Measurements from ENCODE around the gene RTL5. TPM values are rescaled to one million over a fixed set of nuclear protein-coding genes. Genes with fewer than 3 reads are reported as not detected.
A peak's percentile ranks its signal among the peaks of the same experiment; 100 is the strongest.
"Not testable (repeated sequence)": the region's sequence is repeated elsewhere in the genome, so short reads cannot be mapped to it uniquely, and the experiment has no call there.

The RTL5 gene
- total RNA-seq (under 1 TPM; 0.30 to 0.36 TPM), polyA plus RNA-seq (not detected), total RNA-seq (0.08 to 1.5 (median 0.61) reads per million in 6 experiments)

DNA sequence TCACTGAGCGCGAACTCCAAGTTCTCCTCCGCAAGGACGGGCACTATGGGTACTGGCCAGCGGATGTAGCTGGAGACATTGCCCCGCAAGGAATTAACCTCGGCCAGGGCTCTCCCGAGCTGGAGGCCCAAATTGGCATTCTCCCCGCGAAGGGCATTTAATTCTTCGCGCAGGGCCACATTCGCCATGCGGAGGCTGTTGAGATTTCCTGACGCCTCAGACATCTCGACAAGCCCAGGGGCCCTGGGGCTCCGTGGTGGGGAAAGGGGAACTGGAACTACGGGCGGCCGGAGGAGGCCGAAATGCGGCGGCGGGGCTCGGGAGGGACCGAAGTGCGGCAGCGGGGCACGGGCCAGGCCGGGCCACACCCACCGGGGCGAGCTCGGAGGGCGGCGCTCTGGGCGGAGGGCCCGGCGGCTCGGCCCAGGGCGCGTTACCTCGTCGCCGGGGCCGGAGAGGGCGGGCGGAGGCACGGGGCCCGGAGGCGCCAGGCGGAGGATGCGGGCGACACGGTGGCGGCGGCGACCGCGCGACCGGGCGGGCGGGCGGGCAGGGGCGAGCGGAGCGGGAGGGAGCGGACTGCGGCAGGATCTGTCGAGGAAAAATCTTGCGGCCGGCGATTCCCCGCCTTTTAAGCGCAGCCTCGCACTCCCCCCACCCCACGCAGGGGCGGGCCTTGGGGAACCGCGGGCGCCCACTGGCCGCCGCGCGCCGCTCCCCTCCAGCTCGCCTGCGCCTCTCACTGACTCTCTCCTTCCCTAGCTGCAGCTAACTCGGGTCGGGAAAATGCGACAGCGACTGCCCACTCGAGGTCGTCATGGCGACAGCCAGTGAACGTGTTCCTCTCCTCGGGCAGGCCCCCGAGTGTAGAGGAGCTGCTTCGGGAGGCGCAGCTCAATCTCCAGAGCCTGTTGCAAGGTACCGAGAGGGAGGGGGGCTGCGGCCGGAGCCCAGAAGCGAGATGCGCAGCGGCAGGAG lies at the start of gene RTL5:
Gene RTL5, minus strand, starts transcription at position 599 of the 978 bp plus-strand sequence.
- Mint-ChIP-seq H3K27me3 (peaks cover 1 to 57% (median 27%) of the 10 kb centered on the region in 5 donors), H3K4me3 (peak within 1 kb of the TSS; percentile 65 to 86 (median 72)), H3K36me3 (no peaks in the 10 kb centered on the region), H3K27ac (peak within 1 kb of the TSS in 2 of 10 donors; percentile 44 to 69), H3K4me1 (peaks cover 0 to 16% (median 5%) of the 10 kb centered on the region in 4 donors), H3K9me3 (no peaks in the 10 kb centered on the region)
- DNase-seq, result peak; percentile 11 to 67 (median 32)
- ATAC-seq, result peak; percentile 72 to 84
- POLR2A ChIA-PET, result no interaction called here

- peaks cover 3 to 14% (median 7%) of the 10 kb centered on the region in 4 donors for H3K4me1 Mint-ChIP-seq
- peaks cover 0 to 4% (median 0%) of the 10 kb centered on the region in 3 donors for H3K36me3 Mint-ChIP-seq
- no peak for DNase-seq
- POLR2A ChIA-PET, result interaction anchor here (0.7 to 2.2 kb wide), 4 partner anchors 10 to 734 kb away, joined by 3 to 18 read pairs (median 8); partner anchors contain the start of gene RPS4X
- H3K27ac Mint-ChIP-seq, result peak overlapping the region in 5 of 10 donors; percentile 16 to 69 (median 54)
- H3K27me3 Mint-ChIP-seq, result no peaks in the 10 kb centered on the region
- peak overlapping the region in 4 of 10 donors; percentile 23 to 33 (median 30) for H3K4me3 Mint-ChIP-seq
- no peak for ATAC-seq
- peaks cover 0 to 7% (median 0%) of the 10 kb centered on the region in 9 donors for H3K9me3 Mint-ChIP-seq
Observed at GRCh38 chrX:72180539-72180938, 48.8 kb upstream of the RTL5 start.

- no peak overlapping the region for H3K27ac Mint-ChIP-seq
- H3K4me1 Mint-ChIP-seq, result peaks cover 0 to 9% (median 2%) of the 10 kb centered on the region in 4 donors
- ATAC-seq (no peak), DNase-seq (no peak)
- H3K36me3 Mint-ChIP-seq, result no peaks in the 10 kb centered on the region
- peaks cover 0 to 7% (median 0%) of the 10 kb centered on the region in 9 donors for H3K9me3 Mint-ChIP-seq
- POLR2A ChIA-PET, result no interaction called here
- H3K4me3 Mint-ChIP-seq, result no peak overlapping the region
- H3K27me3 Mint-ChIP-seq, result no peaks in the 10 kb centered on the region
Observed at GRCh38 chrX:72176981-72177380, 45.3 kb upstream of the RTL5 start.

- H3K27ac Mint-ChIP-seq, H3K9me3 Mint-ChIP-seq, DNase-seq, H3K4me3 Mint-ChIP-seq, ATAC-seq, H3K36me3 Mint-ChIP-seq, H3K27me3 Mint-ChIP-seq, H3K4me1 Mint-ChIP-seq, POLR2A ChIA-PET: not testable (repeated sequence)
Observed at GRCh38 chrX:72176289-72176688, 44.6 kb upstream of the RTL5 start.

GRCh38 chrX:72169008-72169728 lies 37.5 kb upstream of the RTL5 start:
- H3K9me3 Mint-ChIP-seq, result no peaks in the 10 kb centered on the region
- H3K27me3 Mint-ChIP-seq, result no peaks in the 10 kb centered on the region
- H3K4me1 Mint-ChIP-seq, result peaks cover 0 to 4% (median 0%) of the 10 kb centered on the region in 4 donors
- DNase-seq, result peak in 9 of 10 donors; percentile 4 to 67 (median 39)
- ATAC-seq, result peak; percentile 93 to 94
- H3K27ac Mint-ChIP-seq, result peak overlapping the region; percentile 28 to 97 (median 96)
- peak overlapping the region; percentile 57 to 87 (median 82) for H3K4me3 Mint-ChIP-seq
- POLR2A ChIA-PET, result interaction anchor here (1.0 to 3.5 kb wide), 2 partner anchors 12 to 108 kb away, joined by 6 to 14 read pairs; partner anchors contain the start of genes PIN4 and RPS4X
- no peaks in the 10 kb centered on the region for H3K36me3 Mint-ChIP-seq

DNA sequence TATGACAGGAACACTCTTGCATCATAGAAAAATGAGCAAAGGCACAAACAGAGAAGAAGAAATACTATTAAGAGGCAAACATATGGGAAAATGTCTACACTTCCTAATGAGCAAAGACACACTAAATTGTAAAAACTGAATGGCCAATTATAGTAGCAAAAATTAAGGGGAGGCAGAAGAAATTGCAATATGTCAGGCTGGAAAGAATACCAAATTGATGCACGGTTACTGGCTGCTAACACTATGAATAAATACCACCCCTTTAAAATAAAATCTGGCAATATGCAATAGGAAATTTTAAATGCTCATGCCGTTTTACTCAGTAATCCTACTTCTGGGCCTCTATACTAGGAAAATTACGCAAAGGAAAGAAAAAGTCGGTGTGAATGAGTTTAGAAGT lies 33.8 kb upstream of the RTL5 start:
- no peak overlapping the region for H3K27ac Mint-ChIP-seq
- H3K4me1 Mint-ChIP-seq, result peaks cover 0 to 4% (median 0%) of the 10 kb centered on the region in 4 donors
- POLR2A ChIA-PET, result no interaction called here
- no peak overlapping the region for H3K4me3 Mint-ChIP-seq
- DNase-seq, result no peak
- H3K36me3 Mint-ChIP-seq, result no peaks in the 10 kb centered on the region
- H3K27me3 Mint-ChIP-seq, result peaks cover 0 to 3% (median 0%) of the 10 kb centered on the region in 5 donors
- no peak for ATAC-seq
- no peaks in the 10 kb centered on the region for H3K9me3 Mint-ChIP-seq

DNA sequence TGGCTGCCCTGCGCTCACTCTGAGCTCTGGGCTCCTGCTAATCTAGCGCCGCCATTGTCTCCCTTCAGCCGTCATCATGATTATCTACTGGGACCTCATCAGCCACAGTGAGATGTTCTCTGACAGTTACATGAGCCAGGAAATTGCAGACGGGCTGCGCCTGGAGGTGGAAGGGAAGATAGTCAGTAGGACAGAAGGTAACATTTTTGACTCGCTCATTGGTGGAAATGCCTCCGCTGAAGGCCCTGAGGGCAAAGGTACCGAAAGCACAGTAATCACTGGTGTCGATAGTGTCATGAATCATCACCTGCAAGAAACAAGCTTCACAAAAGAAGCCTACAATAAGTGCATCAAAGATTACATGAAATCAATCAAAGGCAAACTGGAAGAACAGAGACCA lies 28.1 kb upstream of the RTL5 start:
- Mint-ChIP-seq H3K27me3 (peaks cover 0 to 7% (median 3%) of the 10 kb centered on the region in 5 donors), H3K4me1 (no peaks in the 10 kb centered on the region), H3K9me3 (peaks cover 0 to 9% (median 0%) of the 10 kb centered on the region in 9 donors), H3K36me3 (no peaks in the 10 kb centered on the region), H3K27ac (no peak overlapping the region), H3K4me3 (no peak overlapping the region)
- no peak for ATAC-seq
- DNase-seq, result no peak
- POLR2A ChIA-PET, result no interaction called here

GRCh38 chrX:72158773-72159172 lies 27.1 kb upstream of the RTL5 start:
- ATAC-seq (no peak), DNase-seq (no peak)
- H3K36me3 Mint-ChIP-seq, result no peaks in the 10 kb centered on the region
- H3K4me1 Mint-ChIP-seq, result no peaks in the 10 kb centered on the region
- H3K27me3 Mint-ChIP-seq, result peaks cover 0 to 7% (median 3%) of the 10 kb centered on the region in 5 donors
- POLR2A ChIA-PET, result no interaction called here
- H3K9me3 Mint-ChIP-seq, result peaks cover 0 to 9% (median 0%) of the 10 kb centered on the region in 9 donors
- no peak overlapping the region for H3K27ac Mint-ChIP-seq
- no peak overlapping the region for H3K4me3 Mint-ChIP-seq

DNA sequence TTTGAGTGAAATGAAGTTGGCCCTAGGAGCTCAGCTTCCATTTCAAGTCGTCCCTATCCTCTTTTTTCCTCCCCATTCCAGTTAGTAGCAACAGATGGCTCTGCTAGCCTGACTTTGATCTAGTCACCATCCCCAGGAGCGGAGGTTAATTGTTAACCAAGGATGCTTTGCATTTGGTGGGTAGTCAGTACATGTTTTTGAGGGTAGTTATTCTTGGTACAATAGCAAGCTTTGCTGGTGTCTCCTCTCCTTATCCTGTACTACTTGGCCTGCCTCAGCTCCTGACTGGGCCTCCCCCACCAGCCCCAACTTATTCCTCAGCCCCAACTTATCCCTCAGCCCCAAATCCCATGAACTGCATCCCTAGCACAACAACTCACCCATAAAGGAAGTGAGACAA lies 14.8 kb upstream of the RTL5 start:
- POLR2A ChIA-PET, result no interaction called here
- peaks cover 0 to 2% (median 0%) of the 10 kb centered on the region in 9 donors for H3K9me3 Mint-ChIP-seq
- H3K27ac Mint-ChIP-seq, result no peak overlapping the region
- peaks cover 0 to 3% (median 0%) of the 10 kb centered on the region in 5 donors for H3K27me3 Mint-ChIP-seq
- peaks cover under 1 to 17% (median 7%) of the 10 kb centered on the region in 4 donors for H3K4me1 Mint-ChIP-seq
- ATAC-seq, result no peak
- DNase-seq, result no peak
- no peak overlapping the region for H3K4me3 Mint-ChIP-seq
- no peaks in the 10 kb centered on the region for H3K36me3 Mint-ChIP-seq

DNA sequence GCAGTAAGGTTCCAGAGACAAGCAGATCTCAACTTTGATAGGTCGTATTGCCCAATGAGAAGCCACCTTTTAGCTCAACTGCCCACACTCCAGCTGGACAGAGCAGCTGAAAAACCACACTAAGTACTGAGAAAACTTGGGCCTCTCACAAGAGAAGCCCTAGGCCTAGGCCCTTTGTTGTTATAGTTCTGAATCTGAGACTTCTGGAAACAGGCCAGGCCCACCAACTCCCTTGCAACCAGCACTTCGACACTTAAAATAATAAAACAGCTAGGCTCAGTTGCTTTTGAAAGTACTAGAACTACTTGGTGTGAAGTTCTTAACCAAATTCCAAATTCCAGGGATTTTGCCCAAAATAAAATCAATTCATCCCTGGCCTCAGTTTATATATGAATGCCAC lies 13.5 kb upstream of the RTL5 start:
- POLR2A ChIA-PET, result interaction anchor here (0.6 kb wide), 1 partner anchor 835 kb away, joined by 14 read pairs; no protein-coding TSS in a partner anchor
- peaks cover 0 to 2% (median 0%) of the 10 kb centered on the region in 9 donors for H3K9me3 Mint-ChIP-seq
- H3K4me1 Mint-ChIP-seq, result peaks cover 5 to 24% (median 11%) of the 10 kb centered on the region in 4 donors
- H3K4me3 Mint-ChIP-seq, result no peak overlapping the region
- no peak for ATAC-seq
- H3K27ac Mint-ChIP-seq, result peak overlapping the region in 1 of 10 donors; percentile 13
- H3K27me3 Mint-ChIP-seq, result peaks cover 0 to 2% (median 0%) of the 10 kb centered on the region in 5 donors
- DNase-seq, result no peak
- H3K36me3 Mint-ChIP-seq, result no peaks in the 10 kb centered on the region

DNA sequence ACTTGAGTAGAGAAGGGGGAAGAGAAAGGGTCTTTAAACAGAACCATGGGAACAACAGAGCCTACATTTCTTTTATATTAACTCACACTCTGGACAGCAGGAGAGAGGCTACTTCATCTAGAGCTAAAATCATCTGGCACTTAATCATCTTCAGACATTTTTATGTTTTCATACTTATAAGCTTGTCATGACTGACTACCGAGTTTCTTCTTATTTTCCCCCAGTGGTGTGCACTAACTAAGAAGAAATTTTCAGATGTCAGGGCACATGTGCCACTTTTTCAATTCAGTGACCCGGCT lies 11.8 kb upstream of the RTL5 start:
- no peaks in the 10 kb centered on the region for H3K36me3 Mint-ChIP-seq
- no peak overlapping the region for H3K4me3 Mint-ChIP-seq
- H3K9me3 Mint-ChIP-seq, result peaks cover 0 to 2% (median 0%) of the 10 kb centered on the region in 9 donors
- H3K4me1 Mint-ChIP-seq, result peaks cover 5 to 24% (median 11%) of the 10 kb centered on the region in 4 donors
- H3K27ac Mint-ChIP-seq, result no peak overlapping the region
- H3K27me3 Mint-ChIP-seq, result peaks cover 0 to 7% (median 2%) of the 10 kb centered on the region in 5 donors
- DNase-seq, result no peak
- POLR2A ChIA-PET, result no interaction called here
- no peak for ATAC-seq

DNA sequence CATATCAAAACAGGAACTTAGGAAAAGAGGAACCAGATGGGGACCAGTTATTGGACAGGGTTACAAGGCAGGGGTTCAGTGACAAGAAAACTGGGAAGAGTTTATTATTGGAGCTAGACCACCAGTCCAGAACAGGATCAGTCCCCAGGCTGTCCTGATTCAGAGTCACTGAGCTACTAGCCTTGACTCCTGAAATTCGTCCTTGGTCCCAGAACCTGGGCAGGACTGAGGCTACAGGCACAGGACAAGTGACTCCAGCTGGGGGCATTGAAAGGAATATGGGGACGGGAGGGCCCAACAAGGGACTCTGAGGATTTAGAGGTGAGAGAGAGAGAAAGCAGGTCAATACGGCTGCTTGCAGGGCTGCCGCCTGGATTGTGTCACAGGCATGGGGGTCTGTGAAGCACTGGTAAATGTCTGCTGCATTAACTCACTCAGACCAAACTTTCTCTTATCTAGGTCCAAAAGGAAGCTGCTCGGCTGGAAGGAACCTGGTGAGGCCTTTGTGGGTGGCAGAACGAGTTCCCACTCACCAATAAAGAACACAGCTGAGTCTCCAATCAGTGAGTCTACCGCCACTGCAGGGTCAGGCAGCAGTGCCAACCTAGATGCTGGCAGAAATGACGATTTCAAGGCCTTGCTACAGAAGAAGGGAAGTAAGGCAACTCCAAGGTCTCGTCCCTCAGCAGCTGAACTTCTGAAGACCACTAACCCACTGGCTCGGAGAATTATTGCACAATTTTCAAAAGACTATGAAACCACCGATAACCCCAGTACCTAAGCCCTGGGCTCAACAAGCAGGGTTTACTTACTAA lies 11.3 kb upstream of the RTL5 start:
- peaks cover 0 to 7% (median 2%) of the 10 kb centered on the region in 5 donors for H3K27me3 Mint-ChIP-seq
- H3K4me1 Mint-ChIP-seq, result peaks cover 5 to 24% (median 11%) of the 10 kb centered on the region in 4 donors
- no peak overlapping the region for H3K27ac Mint-ChIP-seq
- peaks cover 0 to 2% (median 0%) of the 10 kb centered on the region in 9 donors for H3K9me3 Mint-ChIP-seq
- POLR2A ChIA-PET, result no interaction called here
- no peaks in the 10 kb centered on the region for H3K36me3 Mint-ChIP-seq
- ATAC-seq (no peak), DNase-seq (no peak)
- peak overlapping the region in 1 of 10 donors; percentile 25 for H3K4me3 Mint-ChIP-seq
